Measurements from ENCODE around the gene GPR31.

Gene GPR31

DNA sequence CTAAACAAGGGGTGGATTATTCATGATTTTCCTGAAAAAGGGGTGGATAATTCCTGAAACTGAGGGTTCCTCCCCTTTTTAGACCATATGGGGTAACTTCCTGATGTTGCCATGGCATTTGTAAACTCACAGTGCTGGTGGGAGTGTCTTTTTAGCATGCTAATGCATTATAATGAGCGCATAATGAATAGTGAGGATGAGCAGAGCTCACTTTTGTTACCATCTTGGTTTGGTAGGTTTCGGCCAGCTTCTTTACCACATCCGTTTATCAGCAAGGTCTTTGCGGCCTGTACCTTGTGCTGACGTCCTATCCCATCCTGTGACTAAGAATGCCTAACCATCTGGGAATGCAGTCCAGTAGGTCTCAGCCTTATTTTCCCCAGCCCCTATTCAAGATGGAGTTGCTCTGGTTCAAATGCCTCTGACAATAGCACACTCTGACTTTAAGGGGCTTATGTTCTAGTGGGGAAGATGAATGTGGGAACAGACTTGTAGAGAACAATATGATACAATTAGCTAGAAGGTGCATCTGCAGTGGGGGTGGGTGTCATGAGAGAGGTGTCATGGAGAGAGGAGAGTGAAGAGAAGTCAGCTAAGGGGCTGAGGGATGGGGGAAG, 4.2 kb upstream of the GPR31 start:
- Histone ChIP-seq H3K36me3 (ENCODE audit: insufficient read depth, low read length) (no peaks in the 10 kb centered on the region), H3K27me3 (ENCODE audit: insufficient read depth, low read length) (peaks cover 3% of the 10 kb centered on the region), H3K4me1 (ENCODE audit: insufficient read depth, low read length) (peaks cover 18% of the 10 kb centered on the region), H2AFZ (ENCODE audit: low read depth, low read length) (no peak overlapping the region), H3K9me3 (ENCODE audit: low read length) (no peaks in the 10 kb centered on the region), H3K4me3 (ENCODE audit: low read length) (no peak overlapping the region)

DNA sequence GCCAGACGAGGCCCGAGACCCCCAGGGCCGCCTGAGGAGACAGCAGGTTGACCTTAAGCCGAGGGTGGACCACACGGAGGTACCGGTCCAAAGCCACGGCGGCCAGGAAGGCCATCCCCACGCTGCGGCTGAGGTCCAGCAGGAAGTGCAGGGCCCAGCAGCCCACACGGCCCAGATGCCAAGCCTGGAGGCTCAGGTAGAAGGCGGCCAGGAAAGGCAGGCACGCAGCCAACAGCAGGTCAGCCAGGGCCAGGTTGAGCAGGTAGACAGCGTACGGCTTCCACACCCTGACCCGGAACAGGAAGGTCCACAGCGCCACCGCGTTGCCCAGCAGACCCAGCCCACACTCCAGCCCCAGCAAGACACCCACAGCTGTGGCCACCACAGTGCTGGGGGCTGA, 366 bp downstream of the GPR31 start:
- H3K27me3 ChIP-seq (ENCODE audit: insufficient read depth, low read length): no peaks in the 10 kb centered on the region
- no peak overlapping the region for H3K4me3 ChIP-seq (ENCODE audit: low read length)
- no peak overlapping the region for H2AFZ ChIP-seq (ENCODE audit: low read depth, low read length)
- H3K4me1 ChIP-seq (ENCODE audit: insufficient read depth, low read length): peaks cover 12% of the 10 kb centered on the region
- H3K9me3 ChIP-seq (ENCODE audit: low read length): no peaks in the 10 kb centered on the region
- no peaks in the 10 kb centered on the region for H3K36me3 ChIP-seq (ENCODE audit: insufficient read depth, low read length)

DNA sequence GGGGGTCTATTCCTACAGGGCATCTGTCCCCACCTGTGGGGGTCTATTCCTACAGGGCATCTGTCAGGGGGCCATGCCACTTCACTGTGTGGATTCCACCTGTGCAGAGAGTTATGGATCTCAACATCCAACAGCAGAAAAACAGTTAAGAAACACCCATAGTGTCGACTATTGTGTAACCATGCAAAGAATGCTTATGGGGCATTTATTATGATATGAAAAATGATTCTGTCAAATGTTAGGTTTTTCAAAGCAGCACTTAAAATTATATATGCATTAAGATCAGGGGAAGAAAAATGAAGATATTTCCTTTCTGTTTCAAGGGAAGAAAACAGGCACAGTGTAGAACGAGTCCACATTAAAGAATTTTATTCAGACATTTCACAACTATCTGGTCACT, 2.9 kb downstream of the GPR31 start:
- H3K9me3 ChIP-seq (ENCODE audit: low read length): peaks cover 2% of the 10 kb centered on the region
- no peaks in the 10 kb centered on the region for H3K27me3 ChIP-seq (ENCODE audit: insufficient read depth, low read length)
- H3K4me1 ChIP-seq (ENCODE audit: insufficient read depth, low read length): peaks cover 12% of the 10 kb centered on the region
- H3K4me3 ChIP-seq (ENCODE audit: low read length): no peak overlapping the region
- H3K36me3 ChIP-seq (ENCODE audit: insufficient read depth, low read length): no peaks in the 10 kb centered on the region
- no peak overlapping the region for H2AFZ ChIP-seq (ENCODE audit: low read depth, low read length)

DNA sequence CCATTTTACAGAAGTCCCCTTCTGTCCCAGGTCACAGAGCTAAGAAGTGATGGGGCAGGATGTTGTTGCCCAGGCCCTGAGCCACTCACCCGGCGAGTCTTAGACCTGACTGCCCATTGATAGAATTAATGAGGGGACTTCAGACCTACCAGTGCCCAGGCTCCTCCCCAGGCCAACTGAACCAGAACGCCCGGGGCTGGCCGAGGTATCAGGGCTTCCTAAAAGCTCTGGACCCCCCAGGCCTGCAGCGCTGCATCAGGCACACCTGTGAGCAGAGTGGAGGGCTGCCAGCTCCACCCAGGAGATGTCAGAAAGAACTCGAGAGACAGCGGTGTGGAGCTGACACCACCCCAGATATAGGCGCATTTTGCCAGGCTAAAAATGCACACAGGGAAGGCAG, 3.5 kb downstream of the GPR31 start:
- no peak overlapping the region for H3K4me3 ChIP-seq (ENCODE audit: low read length)
- H2AFZ ChIP-seq (ENCODE audit: low read depth, low read length): no peak overlapping the region
- no peaks in the 10 kb centered on the region for H3K27me3 ChIP-seq (ENCODE audit: insufficient read depth, low read length)
- no peaks in the 10 kb centered on the region for H3K36me3 ChIP-seq (ENCODE audit: insufficient read depth, low read length)
- peaks cover 2% of the 10 kb centered on the region for H3K9me3 ChIP-seq (ENCODE audit: low read length)
- H3K4me1 ChIP-seq (ENCODE audit: insufficient read depth, low read length): peaks cover 9% of the 10 kb centered on the region

DNA sequence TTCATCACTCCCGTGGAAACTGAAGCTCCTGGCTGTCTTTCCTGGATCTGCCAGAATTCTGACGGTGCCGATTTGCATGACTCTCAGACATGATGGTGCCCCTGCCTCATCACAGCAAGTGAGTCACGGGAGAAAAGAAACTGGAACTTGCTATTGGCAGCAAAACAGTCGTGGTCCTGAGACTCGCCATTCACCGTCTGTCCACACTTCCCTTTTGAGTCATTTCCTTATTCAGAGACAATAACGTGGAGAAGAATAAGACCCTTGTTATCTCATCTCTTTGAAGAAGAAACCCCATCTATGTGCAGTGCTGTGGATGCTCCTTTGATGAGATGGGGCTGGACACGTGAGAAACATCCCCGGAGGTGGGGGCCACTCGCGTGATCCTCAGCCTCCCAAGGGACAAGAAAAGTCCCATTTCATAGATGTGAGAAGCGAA, 4.2 kb downstream of the GPR31 start:
- Histone ChIP-seq H3K27me3 (ENCODE audit: insufficient read depth, low read length) (no peaks in the 10 kb centered on the region), H3K4me1 (ENCODE audit: insufficient read depth, low read length) (peaks cover 9% of the 10 kb centered on the region), H3K36me3 (ENCODE audit: insufficient read depth, low read length) (no peaks in the 10 kb centered on the region), H3K9me3 (ENCODE audit: low read length) (peaks cover 2% of the 10 kb centered on the region), H3K4me3 (ENCODE audit: low read length) (no peak overlapping the region), H2AFZ (ENCODE audit: low read depth, low read length) (no peak overlapping the region)

DNA sequence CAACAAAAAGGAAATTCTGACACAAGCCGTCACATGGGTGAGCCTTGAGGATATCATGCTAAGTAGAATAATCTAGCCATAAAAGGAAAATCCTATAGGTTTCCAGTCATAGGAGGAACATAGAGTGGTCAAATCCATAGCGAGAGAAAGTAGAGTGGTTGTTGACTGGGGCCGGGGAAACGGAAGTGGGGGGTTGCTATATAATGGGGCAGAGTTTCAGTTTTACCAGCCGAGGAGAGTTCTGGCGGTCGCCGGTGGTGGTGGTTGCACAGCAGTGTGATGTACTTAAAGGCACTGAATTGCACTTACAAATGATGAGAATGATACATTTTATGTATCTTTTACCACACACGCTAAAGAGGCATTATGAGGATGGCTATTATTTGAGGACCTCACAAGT, 4.9 kb downstream of the GPR31 start:
- H3K9me3 ChIP-seq (ENCODE audit: low read length): peaks cover 2% of the 10 kb centered on the region
- H3K4me1 ChIP-seq (ENCODE audit: insufficient read depth, low read length): peaks cover 5% of the 10 kb centered on the region
- H3K36me3 ChIP-seq (ENCODE audit: insufficient read depth, low read length): no peaks in the 10 kb centered on the region
- H2AFZ ChIP-seq (ENCODE audit: low read depth, low read length): no peak overlapping the region
- no peak overlapping the region for H3K4me3 ChIP-seq (ENCODE audit: low read length)
- H3K27me3 ChIP-seq (ENCODE audit: insufficient read depth, low read length): peaks cover 2% of the 10 kb centered on the region

DNA sequence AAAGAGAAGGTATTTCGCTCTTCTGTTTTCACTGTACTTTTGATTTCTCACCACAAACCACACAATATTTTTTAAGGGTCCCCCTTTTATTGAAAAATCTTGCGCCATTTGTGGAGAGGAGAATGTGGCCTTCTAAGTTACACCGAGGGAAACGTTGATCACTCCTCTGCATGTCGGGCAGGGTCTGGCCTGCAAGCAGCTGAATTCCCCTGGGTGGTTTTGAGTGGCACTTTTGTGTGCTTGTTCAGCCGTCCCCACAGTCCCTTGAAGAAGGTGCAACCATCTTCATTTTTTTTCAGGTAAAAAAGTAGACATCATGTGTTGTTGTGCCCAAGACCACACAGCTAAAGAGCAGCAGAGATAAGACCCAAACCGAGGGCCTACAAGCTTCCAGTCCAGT, 6.1 kb downstream of the GPR31 start:
- Histone ChIP-seq H3K4me1 (ENCODE audit: insufficient read depth, low read length) (peaks cover 13% of the 10 kb centered on the region), H3K36me3 (ENCODE audit: insufficient read depth, low read length) (no peaks in the 10 kb centered on the region), H3K27me3 (ENCODE audit: insufficient read depth, low read length) (peaks cover 7% of the 10 kb centered on the region), H3K9me3 (ENCODE audit: low read length) (peaks cover 2% of the 10 kb centered on the region), H2AFZ (ENCODE audit: low read depth, low read length) (no peak overlapping the region), H3K4me3 (ENCODE audit: low read length) (no peak overlapping the region)

DNA sequence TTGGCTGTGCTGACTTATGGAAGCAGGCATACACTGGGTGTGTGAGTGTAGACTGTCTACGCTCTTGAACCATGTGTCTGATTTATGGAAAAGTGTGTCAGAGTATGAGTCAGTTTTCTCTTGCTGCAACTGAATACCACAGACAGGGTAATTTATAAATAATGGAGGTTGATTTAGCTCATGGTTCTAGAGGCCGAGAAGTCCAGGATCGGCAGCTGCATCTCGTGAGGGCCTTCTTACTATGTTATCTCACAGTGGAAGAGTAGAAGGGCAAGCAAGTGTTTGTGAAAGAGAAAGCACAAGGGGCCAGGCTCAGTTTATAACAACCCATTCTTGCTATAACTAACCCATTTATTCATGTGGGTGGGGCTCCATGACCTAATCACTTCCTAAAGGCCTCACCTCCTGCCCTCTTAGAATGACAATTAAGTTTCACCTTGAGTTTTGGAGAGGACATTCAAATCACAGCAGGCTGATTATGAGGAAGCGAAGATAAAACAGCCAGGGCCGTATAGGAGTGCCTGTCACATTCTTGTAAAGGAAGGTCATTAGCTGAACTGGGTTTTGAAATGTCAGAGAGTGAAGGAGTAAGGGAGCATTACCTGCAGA, 6.7 kb downstream of the GPR31 start:
- H3K9me3 ChIP-seq (ENCODE audit: low read length): peaks cover 2% of the 10 kb centered on the region
- no peak overlapping the region for H2AFZ ChIP-seq (ENCODE audit: low read depth, low read length)
- peaks cover 7% of the 10 kb centered on the region for H3K27me3 ChIP-seq (ENCODE audit: insufficient read depth, low read length)
- no peaks in the 10 kb centered on the region for H3K36me3 ChIP-seq (ENCODE audit: insufficient read depth, low read length)
- peaks cover 15% of the 10 kb centered on the region for H3K4me1 ChIP-seq (ENCODE audit: insufficient read depth, low read length)
- H3K4me3 ChIP-seq (ENCODE audit: low read length): no peak overlapping the region

DNA sequence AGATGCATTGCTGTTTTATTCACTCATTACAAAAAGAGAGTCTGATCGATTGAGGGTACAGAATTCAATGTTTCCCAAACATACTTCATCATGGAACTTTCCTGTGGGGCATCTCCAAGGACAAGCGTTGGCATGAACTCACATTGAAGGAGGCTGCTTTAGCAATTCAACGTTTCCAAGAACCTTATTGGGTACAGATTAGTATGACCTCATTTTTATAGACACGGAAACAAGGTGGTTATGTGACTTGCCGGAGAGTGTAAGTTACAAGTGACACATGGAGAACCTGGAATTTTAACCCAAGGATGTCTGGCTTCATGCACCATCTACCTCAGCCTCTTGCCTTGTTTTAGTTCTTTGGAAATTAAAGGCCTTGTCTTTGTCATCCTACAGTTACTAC, 8.8 kb downstream of the GPR31 start:
- H3K4me3 ChIP-seq (ENCODE audit: low read length): no peak overlapping the region
- H3K4me1 ChIP-seq (ENCODE audit: insufficient read depth, low read length): peaks cover 11% of the 10 kb centered on the region
- H3K36me3 ChIP-seq (ENCODE audit: insufficient read depth, low read length): no peaks in the 10 kb centered on the region
- H3K9me3 ChIP-seq (ENCODE audit: low read length): peaks cover 6% of the 10 kb centered on the region
- peaks cover 7% of the 10 kb centered on the region for H3K27me3 ChIP-seq (ENCODE audit: insufficient read depth, low read length)
- H2AFZ ChIP-seq (ENCODE audit: low read depth, low read length): no peak overlapping the region

DNA sequence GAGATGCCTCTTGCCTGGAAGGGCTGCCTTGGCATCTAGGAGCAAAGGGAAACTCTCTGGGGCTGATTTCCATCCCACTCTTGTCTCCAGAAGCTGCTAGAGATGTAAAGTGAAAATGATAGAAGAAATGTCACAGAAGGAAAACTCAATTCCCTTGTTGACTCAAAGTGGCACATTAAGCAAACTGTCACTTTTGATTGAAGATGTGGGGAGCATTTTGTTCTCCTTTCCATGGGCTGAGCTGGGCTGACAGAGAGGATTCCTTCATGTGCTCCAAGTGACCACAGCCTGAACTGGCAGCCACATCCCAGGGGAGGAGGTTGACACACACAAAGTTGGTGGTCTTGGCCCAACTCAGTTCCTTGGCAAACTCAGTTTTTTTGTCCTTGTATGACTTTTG, 9.8 kb downstream of the GPR31 start:
- peaks cover 6% of the 10 kb centered on the region for H3K9me3 ChIP-seq (ENCODE audit: low read length)
- H3K4me3 ChIP-seq (ENCODE audit: low read length): no peak overlapping the region
- H2AFZ ChIP-seq (ENCODE audit: low read depth, low read length): no peak overlapping the region
- H3K27me3 ChIP-seq (ENCODE audit: insufficient read depth, low read length): peaks cover 7% of the 10 kb centered on the region
- peaks cover 11% of the 10 kb centered on the region for H3K4me1 ChIP-seq (ENCODE audit: insufficient read depth, low read length)
- no peaks in the 10 kb centered on the region for H3K36me3 ChIP-seq (ENCODE audit: insufficient read depth, low read length)

DNA sequence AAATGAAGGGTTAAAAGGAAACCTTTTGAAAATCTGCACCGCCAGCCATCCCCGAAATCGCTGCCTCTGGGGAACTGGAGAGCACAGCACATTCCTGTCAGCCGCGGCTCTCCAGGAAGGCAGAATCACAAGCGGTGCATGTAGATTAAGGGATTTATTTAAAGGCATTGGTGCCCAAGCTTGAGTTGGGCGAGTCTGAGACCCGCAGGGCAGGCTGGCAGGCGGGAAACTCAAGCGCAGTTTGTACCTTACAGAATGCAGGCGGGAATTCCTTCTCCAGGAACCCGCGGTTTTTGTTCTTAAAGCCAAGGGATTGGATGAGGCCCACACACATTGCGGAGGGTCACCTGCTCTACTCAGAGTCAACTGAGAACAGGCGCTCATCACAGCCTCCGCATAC, 10.8 kb downstream of the GPR31 start:
- H3K36me3 ChIP-seq (ENCODE audit: insufficient read depth, low read length): no peaks in the 10 kb centered on the region
- H3K4me1 ChIP-seq (ENCODE audit: insufficient read depth, low read length): peaks cover 11% of the 10 kb centered on the region
- peak overlapping the region; percentile 23 for H3K4me3 ChIP-seq (ENCODE audit: low read length)
- peaks cover 7% of the 10 kb centered on the region for H3K27me3 ChIP-seq (ENCODE audit: insufficient read depth, low read length)
- H3K9me3 ChIP-seq (ENCODE audit: low read length): peaks cover 5% of the 10 kb centered on the region
- no peak overlapping the region for H2AFZ ChIP-seq (ENCODE audit: low read depth, low read length)

DNA sequence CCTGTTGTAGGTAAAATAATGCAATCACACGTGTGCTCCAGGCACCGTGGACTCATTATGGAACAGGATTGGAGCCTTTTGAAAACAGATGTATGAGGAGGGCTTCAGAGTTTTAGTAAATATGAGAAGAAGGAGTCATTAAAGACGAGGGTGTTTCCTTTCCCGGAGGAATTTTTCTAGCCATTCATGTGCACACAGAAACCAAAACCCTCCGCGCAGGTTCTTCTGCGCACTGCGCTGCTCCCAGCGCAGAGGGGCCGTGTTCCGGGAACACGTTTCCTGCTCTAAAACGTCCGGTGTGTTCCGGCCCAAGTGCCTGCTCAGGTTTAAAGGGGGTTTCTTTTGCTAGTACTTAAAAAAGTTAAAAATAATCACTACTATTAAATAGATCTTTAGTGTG, 11.6 kb downstream of the GPR31 start:
- Histone ChIP-seq H2AFZ (ENCODE audit: low read depth, low read length) (no peak overlapping the region), H3K36me3 (ENCODE audit: insufficient read depth, low read length) (no peaks in the 10 kb centered on the region), H3K9me3 (ENCODE audit: low read length) (peaks cover 4% of the 10 kb centered on the region), H3K27me3 (ENCODE audit: insufficient read depth, low read length) (peaks cover 7% of the 10 kb centered on the region), H3K4me3 (ENCODE audit: low read length) (no peak overlapping the region), H3K4me1 (ENCODE audit: insufficient read depth, low read length) (peaks cover 17% of the 10 kb centered on the region)

DNA sequence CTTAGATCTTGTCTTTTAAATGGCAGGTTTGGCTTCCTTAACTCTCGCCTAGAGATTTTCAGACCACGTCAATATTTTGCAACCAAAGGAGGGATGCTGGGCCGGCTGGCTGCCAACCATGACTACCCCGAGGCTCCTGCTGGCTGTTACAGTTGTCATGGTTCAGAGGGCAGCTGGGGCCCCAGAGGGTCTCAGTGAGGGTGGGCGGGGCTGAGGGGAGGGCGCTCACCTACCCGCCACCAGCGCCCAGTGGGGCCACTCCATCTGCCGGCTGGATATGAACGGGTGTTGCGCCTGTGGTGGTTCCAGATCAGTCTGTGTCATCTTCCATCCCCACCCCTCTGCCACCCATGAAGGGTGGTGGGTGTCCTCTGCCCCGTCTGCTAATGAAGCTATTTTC, 12.3 kb downstream of the GPR31 start:
- Histone ChIP-seq H3K9me3 (ENCODE audit: low read length) (peaks cover 4% of the 10 kb centered on the region), H3K27me3 (ENCODE audit: insufficient read depth, low read length) (peaks cover 7% of the 10 kb centered on the region), H3K4me3 (ENCODE audit: low read length) (no peak overlapping the region), H3K36me3 (ENCODE audit: insufficient read depth, low read length) (no peaks in the 10 kb centered on the region), H3K4me1 (ENCODE audit: insufficient read depth, low read length) (peaks cover 24% of the 10 kb centered on the region), H2AFZ (ENCODE audit: low read depth, low read length) (no peak overlapping the region)

DNA sequence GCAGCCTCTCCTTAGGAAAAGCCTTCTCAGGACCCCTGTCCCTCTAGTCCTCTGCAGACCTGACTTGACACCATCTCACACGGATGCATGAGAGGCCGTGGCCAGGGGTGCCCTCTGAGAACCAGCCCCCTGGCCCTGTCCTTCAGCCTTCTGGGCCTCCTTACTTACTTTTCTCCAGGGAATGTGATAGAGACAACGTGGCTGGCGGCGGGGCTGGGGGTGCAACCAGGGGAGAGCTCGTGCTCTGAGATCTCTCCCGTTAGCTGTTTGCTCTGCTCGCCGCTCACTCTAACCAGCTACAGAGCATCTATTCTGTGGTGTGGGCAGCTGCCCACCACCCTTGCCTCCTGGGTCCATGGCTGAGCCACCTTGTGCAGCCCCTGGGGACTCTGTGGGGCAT, 14.7 kb downstream of the GPR31 start:
- H3K27me3 ChIP-seq (ENCODE audit: insufficient read depth, low read length): peaks cover 7% of the 10 kb centered on the region
- peaks cover 4% of the 10 kb centered on the region for H3K9me3 ChIP-seq (ENCODE audit: low read length)
- no peaks in the 10 kb centered on the region for H3K36me3 ChIP-seq (ENCODE audit: insufficient read depth, low read length)
- no peak overlapping the region for H2AFZ ChIP-seq (ENCODE audit: low read depth, low read length)
- peaks cover 25% of the 10 kb centered on the region for H3K4me1 ChIP-seq (ENCODE audit: insufficient read depth, low read length)
- H3K4me3 ChIP-seq (ENCODE audit: low read length): no peak overlapping the region
